GM12878 (cell line): ENCODE results near the gene UBE2G2. TPM values are rescaled to one million over a fixed set of nuclear protein-coding genes. Genes with fewer than 3 reads are reported as not detected.

Experiments used
- ATAC-seq: fragments of 200-7000 bp; cut with Tn5 transposase; 3 replicates; pipeline ENCODE4 v1.9.1; 2020; ENCODE audit warnings: mild to moderate bottlenecking, moderate library complexity
- BruUV-seq: library from RNA; stranded (reverse); fragments of 400-500 nt; replicated peaks from 2 replicates; lab custom pipeline; 2021; lab: Mats Ljungman, UMichigan
- CTCF ChIA-PET: fragments of 300-600 bp; sonication (Branson Sonifier 250); formaldehyde crosslinking; extraction: SDS; loops from one replicate; lab custom pipeline; 2021; ENCODE audit warnings: inconsistent platforms; lab: Yijun Ruan, JAX
- POLR2A ChIA-PET: fragments of 350-600 bp; formaldehyde crosslinking; extraction: SDS; loops from one replicate; lab custom pipeline; 2021; ENCODE audit warnings: inconsistent platforms; lab: Charles Lee
- RAD21 ChIA-PET: fragments of 300-600 bp; sonication (Branson Sonifier 250); formaldehyde crosslinking; loops from one replicate; lab custom pipeline; 2023; ENCODE audit warnings: antibody characterized with exemption; ENCODE audit not compliant: unreplicated experiment; lab: Charles Lee
- SMC1A ChIA-PET: fragments of 300-600 bp; sonication (Branson Sonifier 250); formaldehyde crosslinking; loops from one replicate; lab custom pipeline; 2023; ENCODE audit not compliant: unreplicated experiment, uncharacterized antibody; lab: Charles Lee
- DNase-seq: peaks from one replicate; pipeline ENCODE4 v3.0.0-alpha.2; 2011; ENCODE audit warnings: low read depth, low spot score
- FAIRE-seq: peaks from 3 replicates; lab custom pipeline; 2011; peaks lifted over from hg19 to GRCh38; lab: Jason Lieb, UNC
- H2AFZ ChIP-seq: 2 replicates; pipeline ENCODE4 v1.6.0; 2011; ENCODE audit warnings: low read depth, low read length, control low read depth; ENCODE audit not compliant: control insufficient read depth
- H3K27ac ChIP-seq: 2 replicates; pipeline ENCODE4 v1.5.1; 2011; ENCODE audit warnings: control low read depth; ENCODE audit not compliant: control insufficient read depth, insufficient read depth
- H3K27me3 ChIP-seq, 2 experiments: replicated peaks in 1 of 2; 2 replicates each; pipeline versions ENCODE4 v1.6.0 to v1.6.1; 2011; ENCODE audit warnings: low read length in 1 of 2; ENCODE audit not compliant: control insufficient read depth in 2 of 2, insufficient read depth in 2 of 2
- H3K36me3 ChIP-seq, 2 experiments: 2 replicates each; pipeline ENCODE4 v1.5.1; 2011; ENCODE audit warnings: low read length in 1 of 2; ENCODE audit not compliant: control insufficient read depth in 2 of 2, insufficient read depth in 2 of 2
- H3K4me1 ChIP-seq: 2 replicates; pipeline ENCODE4 v1.6.1; 2011; ENCODE audit warnings: mild to moderate bottlenecking, low read length, moderate library complexity, mixed read lengths; ENCODE audit not compliant: control insufficient read depth, insufficient read depth
- H3K4me2 ChIP-seq: 2 replicates; pipeline ENCODE4 v1.6.0; 2011; ENCODE audit warnings: control low read depth; ENCODE audit not compliant: control insufficient read depth, insufficient read depth
- H3K4me3 ChIP-seq: fragments of 200-600 bp; sonication (generic); 2 replicates; pipeline ENCODE4 v1.5.1; 2016
- H3K79me2 ChIP-seq: 2 replicates; pipeline ENCODE4 v1.6.0; 2011; ENCODE audit warnings: low read length; ENCODE audit not compliant: control insufficient read depth, insufficient read depth
- H3K9ac ChIP-seq: 2 replicates; pipeline ENCODE4 v1.8.0; 2011; ENCODE audit warnings: low read length, control low read depth, mixed read lengths; ENCODE audit not compliant: control insufficient read depth, insufficient read depth
- H3K9me3 ChIP-seq: replicated peaks from 3 replicates; pipeline ENCODE4 v1.5.1; 2011; ENCODE audit warnings: mild to moderate bottlenecking, low read length; ENCODE audit not compliant: control insufficient read depth, insufficient read depth
- H4K20me1 ChIP-seq: 2 replicates; pipeline ENCODE4 v1.6.0; 2011; ENCODE audit not compliant: control insufficient read depth, insufficient read depth
- MYC ChIP-seq: IDR thresholded peaks from 2 replicates; pipeline ENCODE4 v1.6.1; 2011; ENCODE audit warnings: mild to moderate bottlenecking, low read length, moderate library complexity, inconsistent platforms; ENCODE audit not compliant: insufficient read depth, insufficient replicate concordance, insufficient read length, severe bottlenecking
- PML ChIP-seq: IDR thresholded peaks from 2 replicates; pipeline ENCODE4 v1.6.1; 2012; ENCODE audit warnings: low read length, inconsistent platforms
- RCOR1 ChIP-seq: conservative IDR thresholded peaks from 2 replicates; pipeline ENCODE4 v1.6.1; 2012; ENCODE audit warnings: low read depth, low read length, improper control_type of control experiment
- TARDBP ChIP-seq: IDR thresholded peaks from 2 replicates; pipeline ENCODE4 v1.6.1; 2016; ENCODE audit warnings: borderline replicate concordance
- TCF12 ChIP-seq: IDR thresholded peaks from 2 replicates; pipeline ENCODE4 v1.6.1; 2011; ENCODE audit warnings: low read depth, mild to moderate bottlenecking, low read length
- ZSCAN29 ChIP-seq: fragments of 450-650 bp; IDR thresholded peaks from 2 replicates; pipeline ENCODE4 v1.6.1; 2017; ENCODE audit warnings: mild to moderate bottlenecking, moderate library complexity
- WGBS: methylation state at CpG from one replicate; pipeline ENCODE4 v1.1.6; 2016; ENCODE audit warnings: low lambda C conversion rate; ENCODE audit not compliant: insufficient replicate concordance, insufficient coverage; ENCODE audit errors: missing lambda C conversion rate; 5-methylcytosine and 5-hydroxymethylcytosine counted together
- in situ Hi-C: fragments of 300-500 bp; cut with MboI; formaldehyde crosslinking; loops from 9 replicates; pipeline ENCODE4 v1.14.3; 2018; ENCODE audit warnings: mixed read lengths
- intact Hi-C: fragments of 100-400 bp; cut with micrococcal nuclease; formaldehyde crosslinking; loops from one replicate; pipeline ENCODE4 v1.14.2; 2022; ENCODE audit not compliant: unreplicated experiment
- polyA plus RNA-seq, 11 experiments: library from polyadenylated mRNA; depleted of rRNA in 4 of 11; unstranded in 6 of 11; stranded (reverse) in 5 of 11; fragments of >200 nt; fragmentation: Nextera tagmentation in 4 of 11; fragmentation: Illumina TruSeq in 1 of 11; extraction: Ambion mirVana in 4 of 11; extraction: Trizol in 1 of 11; gene quantifications; 1 replicate in 1 of 11; 2 replicates in 10 of 11; pipeline versions ENCODE4 v1.2.1 to v1.2.3, GENCODE V29; 2011 to 2016; ENCODE audit warnings: inconsistent platforms in 2 of 11, missing spikeins in 2 of 11, low read depth in 1 of 11
- total RNA-seq, 4 experiments: library from RNA; depleted of rRNA in 3 of 4; stranded (reverse); fragments of >200 nt in 3 of 4; fragmentation: Illumina TruSeq in 1 of 4; extraction: Trizol in 1 of 4; gene quantifications; 2 replicates each; pipeline versions ENCODE4 v1.2.1 to v1.2.3, GENCODE V29; 2013 to 2021
- TF ChIP-seq, protein P1 (sequence below): fragments of 150-350 bp; IDR thresholded peaks from 2 replicates; pipeline ENCODE4 v1.6.1; 2014; ENCODE audit warnings: mild to moderate bottlenecking, low read depth, low read length

UBE2G2 gene
- total and polyA plus RNA-seq, 10 of the 15 experiments (the other 5 are each of a cell fraction or from before 2014, with no cell fraction given) = 27.0 to 139 (median 75.9) TPM

DNA sequence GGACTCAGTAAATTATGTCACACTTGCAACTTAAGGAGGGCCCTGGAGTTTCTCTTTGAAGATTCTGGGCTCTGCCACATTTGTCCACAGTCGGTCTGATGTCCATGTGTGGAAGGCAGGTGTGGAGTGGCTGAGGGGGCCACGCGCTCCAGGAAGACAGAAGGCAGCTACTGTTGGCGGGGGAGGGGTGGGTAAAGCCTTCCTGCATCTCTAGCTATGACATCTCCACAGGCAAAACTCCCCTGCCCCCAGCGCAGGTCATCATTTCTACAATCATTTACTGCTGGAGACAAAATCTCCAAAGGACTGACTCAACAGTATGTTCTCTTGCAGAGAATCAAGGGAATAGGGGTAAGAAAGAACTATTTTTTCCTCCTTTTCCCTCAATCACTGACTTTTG, 78.9 kb downstream of the UBE2G2 start:
- no peaks in the 10 kb centered on the region for H3K4me1 ChIP-seq
- in situ Hi-C loops (no loop called here), intact Hi-C loops (no loop called here)
- DNase-seq (no peak), ATAC-seq (no peak), FAIRE-seq (no peak)
- H3K79me2 ChIP-seq = no peaks in the 10 kb centered on the region
- TF ChIP-seq RCOR1 (no peak), TARDBP (no peak), TCF12 (no peak), MYC (no peak), PML (no peak), ZSCAN29 (no peak)
- TF ChIP-seq, protein P1, sequence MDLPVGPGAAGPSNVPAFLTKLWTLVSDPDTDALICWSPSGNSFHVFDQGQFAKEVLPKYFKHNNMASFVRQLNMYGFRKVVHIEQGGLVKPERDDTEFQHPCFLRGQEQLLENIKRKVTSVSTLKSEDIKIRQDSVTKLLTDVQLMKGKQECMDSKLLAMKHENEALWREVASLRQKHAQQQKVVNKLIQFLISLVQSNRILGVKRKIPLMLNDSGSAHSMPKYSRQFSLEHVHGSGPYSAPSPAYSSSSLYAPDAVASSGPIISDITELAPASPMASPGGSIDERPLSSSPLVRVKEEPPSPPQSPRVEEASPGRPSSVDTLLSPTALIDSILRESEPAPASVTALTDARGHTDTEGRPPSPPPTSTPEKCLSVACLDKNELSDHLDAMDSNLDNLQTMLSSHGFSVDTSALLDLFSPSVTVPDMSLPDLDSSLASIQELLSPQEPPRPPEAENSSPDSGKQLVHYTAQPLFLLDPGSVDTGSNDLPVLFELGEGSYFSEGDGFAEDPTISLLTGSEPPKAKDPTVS = no peak
- BruUV-seq = no TSS peak
- no peaks in the 10 kb centered on the region for H4K20me1 ChIP-seq
- ChIA-PET POLR2A (no interaction called here), CTCF (interaction anchor here (0.9 to 1.3 kb wide), 2 partner anchors 20 to 47 kb away, joined by 3 to 6 read pairs; no protein-coding TSS in a partner anchor), RAD21 (no interaction called here), SMC1A (no interaction called here)
- no peak overlapping the region for H3K27ac ChIP-seq
- H3K4me3 ChIP-seq = no peak overlapping the region
- 56% methylated on average over 5 of the region's 5 CpGs for WGBS
- no peak overlapping the region for H3K4me2 ChIP-seq
- H2AFZ ChIP-seq = no peak overlapping the region
- H3K9me3 ChIP-seq = no peaks in the 10 kb centered on the region
- no peak overlapping the region for H3K9ac ChIP-seq
- H3K36me3 ChIP-seq = no peaks in the 10 kb centered on the region
- peaks cover 2 to 6% of the 10 kb centered on the region in 2 experiments; a peak in 2 of 4 replicates for H3K27me3 ChIP-seq
